ENCODE data around the gene TTC9. TPM values are rescaled to one million over a fixed set of nuclear protein-coding genes. Genes with fewer than 3 reads are reported as not detected.

The TTC9 gene
- total and polyA plus RNA-seq, 10 of the 15 experiments (the other 5 are each of a cell fraction or from before 2014, with no cell fraction given) = 0.87 to 15.8 (median 7.8) TPM

DNA sequence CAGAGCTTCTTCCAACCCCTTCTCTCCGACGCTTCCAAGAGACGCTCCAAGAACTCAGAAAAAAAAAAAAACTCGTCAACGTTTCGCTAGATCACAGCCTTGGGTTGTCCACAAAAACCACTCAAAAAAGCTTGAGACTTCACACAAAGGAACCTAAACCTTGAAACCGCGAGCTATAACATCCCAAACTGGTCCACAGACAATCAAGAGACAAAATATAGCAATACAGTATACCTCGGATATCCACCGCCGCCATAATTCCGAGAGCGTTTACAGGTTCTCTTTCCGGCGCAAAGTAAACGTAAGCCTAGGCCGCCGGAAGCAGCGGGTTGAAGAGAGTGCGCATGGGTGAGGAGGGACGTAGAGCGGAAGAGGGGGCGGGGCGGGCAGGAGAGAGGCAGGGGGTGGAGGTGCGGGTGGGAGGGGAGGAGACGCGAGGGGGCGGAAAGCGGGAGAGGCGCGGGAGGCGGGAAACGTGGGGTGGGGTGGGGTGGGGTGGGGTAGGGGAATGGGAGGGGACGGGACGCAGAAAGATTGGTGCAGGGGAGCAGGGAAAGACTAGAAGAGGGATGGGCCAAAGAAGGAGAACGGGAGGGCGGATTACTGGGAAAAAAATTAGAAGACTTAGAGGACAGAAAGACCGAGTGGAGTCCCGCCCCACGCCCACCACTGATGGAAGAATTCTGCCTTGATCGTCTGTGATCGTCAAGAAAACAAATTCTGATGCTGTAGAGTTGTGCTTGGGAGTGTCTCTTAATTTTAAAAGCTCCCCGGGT, 41.1 kb upstream of the TTC9 start, which contains the start of gene MED6 (continued):
- TF ChIP-seq IRF3 (IDR thresholded peaks at IDR 0.05) (no peak), IKZF1 (conservative IDR thresholded peaks at IDR 0.05) (no peak; the same call in 1 of the 2 replicates)

DNA sequence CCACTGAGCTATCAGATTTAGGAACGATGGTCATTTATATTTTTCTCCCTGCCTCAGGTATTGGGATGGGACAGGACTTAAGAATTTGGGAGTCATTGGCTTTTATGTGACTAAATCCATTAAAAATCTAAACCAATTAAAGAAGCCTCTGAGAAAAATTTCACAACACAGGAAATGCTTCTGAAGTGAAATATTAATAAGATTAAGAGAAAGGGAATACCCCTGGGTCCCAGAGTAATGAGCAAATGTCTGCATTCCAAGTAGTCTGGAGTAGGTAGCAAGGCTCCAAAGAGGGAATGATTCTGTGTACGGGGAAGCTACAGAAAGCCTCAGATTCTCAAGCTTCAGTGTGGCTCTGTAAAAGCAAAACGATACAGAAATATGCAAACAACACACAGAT, 40.6 kb upstream of the TTC9 start:
- WGBS (ENCODE audit: insufficient coverage, insufficient replicate concordance, low lambda C conversion rate, missing lambda C conversion rate) = 45% methylated on average over 3 of the region's 3 CpGs
- ChIA-PET POLR2A (interaction anchor here (0.8 to 1.5 kb wide), 5 partner anchors 33 to 258 kb away, joined by 3 to 4 read pairs (median 3); partner anchors contain the start of gene MAP3K9), RAD21 (ENCODE audit: unreplicated experiment) (interaction anchor here (0.7 to 2.1 kb wide), 5 partner anchors 38 to 242 kb away, joined by 3 to 9 read pairs (median 4); partner anchors contain the start of gene COX16), SMC1A (ENCODE audit: uncharacterized antibody, unreplicated experiment) (interaction anchor here (0.9 to 6.4 kb wide), 11 partner anchors 9 to 305 kb away, joined by 3 to 35 read pairs (median 4); partner anchors contain the start of gene PCNX1), CTCF (interaction anchor here (0.9 to 2.8 kb wide), 7 partner anchors 22 to 354 kb away, joined by 3 to 14 read pairs (median 6); partner anchors contain the start of gene MAP3K9)
- H3K9me3 ChIP-seq (replicated peaks; ENCODE audit: control insufficient read depth, insufficient read depth, low read length) = no peaks in the 10 kb centered on the region
- peak overlapping the region; percentile 77 for H2AFZ ChIP-seq (ENCODE audit: control insufficient read depth, low read depth, low read length)
- peaks cover 35% of the 10 kb centered on the region for H3K79me2 ChIP-seq (ENCODE audit: control insufficient read depth, insufficient read depth, low read length)
- intact Hi-C loops (cut with micrococcal nuclease; ENCODE audit: unreplicated experiment) (loop anchor here (2.0 to 5.0 kb wide), 3 partner anchors 111 to 216 kb away; no protein-coding TSS in a partner anchor), in situ Hi-C loops (cut with MboI) (no loop called here)
- DNase-seq (ENCODE audit: low read depth, low spot score) (no peak), ATAC-seq (no peak; the same call in 1 of the 3 replicates), FAIRE-seq (no peak)
- peak overlapping the region; percentile 56 for H3K9ac ChIP-seq (ENCODE audit: control insufficient read depth, insufficient read depth, low read length)
- peaks cover 16% of the 10 kb centered on the region for H3K4me1 ChIP-seq (ENCODE audit: control insufficient read depth, insufficient read depth, low read length)
- H3K36me3 ChIP-seq (ENCODE audit: control insufficient read depth in 2 of 2, insufficient read depth in 2 of 2, low read length in 1 of 2) = peaks cover 0 to 4% of the 10 kb centered on the region in 2 experiments; a peak in 2 of 4 replicates
- BruUV-seq (replicated peaks) = TSS peak; percentile 96
- peak overlapping the region; percentile 81 for H3K4me2 ChIP-seq (ENCODE audit: control insufficient read depth, insufficient read depth)
- H3K27ac ChIP-seq (ENCODE audit: control insufficient read depth, insufficient read depth) = peak overlapping the region; percentile 74
- peak overlapping the region; percentile 87 for H3K4me3 ChIP-seq
- H3K27me3 ChIP-seq (replicated peaks in 1 of 2; ENCODE audit: control insufficient read depth in 2 of 2, insufficient read depth in 2 of 2, low read length in 1 of 2) = no peaks in the 10 kb centered on the region
- no peaks in the 10 kb centered on the region for H4K20me1 ChIP-seq (ENCODE audit: control insufficient read depth, insufficient read depth)
- TF ChIP-seq SP1 (IDR thresholded peaks at IDR 0.05; ENCODE audit: low read depth, low read length) = no peak
- TF ChIP-seq PML (IDR thresholded peaks at IDR 0.05; ENCODE audit: low read length) = no peak
- no peak for TF ChIP-seq SUPT20H (IDR thresholded peaks at IDR 0.05; ENCODE audit: borderline replicate concordance, control insufficient read depth, low read depth, low read length)
- no peak for TF ChIP-seq CREB1 (IDR thresholded peaks at IDR 0.05; ENCODE audit: low read depth)
- TF ChIP-seq TCF3 (IDR thresholded peaks at IDR 0.05; ENCODE audit: borderline replicate concordance, insufficient read depth, low read depth, low read length) = no peak
- TF ChIP-seq USF1 (IDR thresholded peaks at IDR 0.05; ENCODE audit: borderline replicate concordance, extremely low read length, insufficient read depth, low read depth, low read length) = no peak
- TF ChIP-seq, protein P1, sequence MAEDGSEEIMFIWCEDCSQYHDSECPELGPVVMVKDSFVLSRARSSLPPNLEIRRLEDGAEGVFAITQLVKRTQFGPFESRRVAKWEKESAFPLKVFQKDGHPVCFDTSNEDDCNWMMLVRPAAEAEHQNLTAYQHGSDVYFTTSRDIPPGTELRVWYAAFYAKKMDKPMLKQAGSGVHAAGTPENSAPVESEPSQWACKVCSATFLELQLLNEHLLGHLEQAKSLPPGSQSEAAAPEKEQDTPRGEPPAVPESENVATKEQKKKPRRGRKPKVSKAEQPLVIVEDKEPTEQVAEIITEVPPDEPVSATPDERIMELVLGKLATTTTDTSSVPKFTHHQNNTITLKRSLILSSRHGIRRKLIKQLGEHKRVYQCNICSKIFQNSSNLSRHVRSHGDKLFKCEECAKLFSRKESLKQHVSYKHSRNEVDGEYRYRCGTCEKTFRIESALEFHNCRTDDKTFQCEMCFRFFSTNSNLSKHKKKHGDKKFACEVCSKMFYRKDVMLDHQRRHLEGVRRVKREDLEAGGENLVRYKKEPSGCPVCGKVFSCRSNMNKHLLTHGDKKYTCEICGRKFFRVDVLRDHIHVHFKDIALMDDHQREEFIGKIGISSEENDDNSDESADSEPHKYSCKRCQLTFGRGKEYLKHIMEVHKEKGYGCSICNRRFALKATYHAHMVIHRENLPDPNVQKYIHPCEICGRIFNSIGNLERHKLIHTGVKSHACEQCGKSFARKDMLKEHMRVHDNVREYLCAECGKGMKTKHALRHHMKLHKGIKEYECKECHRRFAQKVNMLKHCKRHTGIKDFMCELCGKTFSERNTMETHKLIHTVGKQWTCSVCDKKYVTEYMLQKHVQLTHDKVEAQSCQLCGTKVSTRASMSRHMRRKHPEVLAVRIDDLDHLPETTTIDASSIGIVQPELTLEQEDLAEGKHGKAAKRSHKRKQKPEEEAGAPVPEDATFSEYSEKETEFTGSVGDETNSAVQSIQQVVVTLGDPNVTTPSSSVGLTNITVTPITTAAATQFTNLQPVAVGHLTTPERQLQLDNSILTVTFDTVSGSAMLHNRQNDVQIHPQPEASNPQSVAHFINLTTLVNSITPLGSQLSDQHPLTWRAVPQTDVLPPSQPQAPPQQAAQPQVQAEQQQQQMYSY (CRISPR knock-in tag; IDR thresholded peaks at IDR 0.05) = no peak
- TF ChIP-seq SMAD5 (IDR thresholded peaks at IDR 0.05; ENCODE audit: low read depth) = no peak
- TF ChIP-seq, protein P2, sequence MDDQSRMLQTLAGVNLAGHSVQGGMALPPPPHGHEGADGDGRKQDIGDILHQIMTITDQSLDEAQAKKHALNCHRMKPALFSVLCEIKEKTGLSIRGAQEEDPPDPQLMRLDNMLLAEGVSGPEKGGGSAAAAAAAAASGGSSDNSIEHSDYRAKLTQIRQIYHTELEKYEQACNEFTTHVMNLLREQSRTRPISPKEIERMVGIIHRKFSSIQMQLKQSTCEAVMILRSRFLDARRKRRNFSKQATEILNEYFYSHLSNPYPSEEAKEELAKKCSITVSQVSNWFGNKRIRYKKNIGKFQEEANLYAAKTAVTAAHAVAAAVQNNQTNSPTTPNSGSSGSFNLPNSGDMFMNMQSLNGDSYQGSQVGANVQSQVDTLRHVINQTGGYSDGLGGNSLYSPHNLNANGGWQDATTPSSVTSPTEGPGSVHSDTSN (IDR thresholded peaks at IDR 0.05; ENCODE audit: insufficient replicate concordance, low read depth, low read length) = no peak
- TF ChIP-seq RFX5 (IDR thresholded peaks at IDR 0.05; ENCODE audit: low read depth, low read length) = no peak
- TF ChIP-seq GABPA (IDR thresholded peaks at IDR 0.05; ENCODE audit: low read depth) = no peak

All from GM12878 (cell line).